Measurements from ENCODE around the gene EPM2A.

EPM2A gene

DNA sequence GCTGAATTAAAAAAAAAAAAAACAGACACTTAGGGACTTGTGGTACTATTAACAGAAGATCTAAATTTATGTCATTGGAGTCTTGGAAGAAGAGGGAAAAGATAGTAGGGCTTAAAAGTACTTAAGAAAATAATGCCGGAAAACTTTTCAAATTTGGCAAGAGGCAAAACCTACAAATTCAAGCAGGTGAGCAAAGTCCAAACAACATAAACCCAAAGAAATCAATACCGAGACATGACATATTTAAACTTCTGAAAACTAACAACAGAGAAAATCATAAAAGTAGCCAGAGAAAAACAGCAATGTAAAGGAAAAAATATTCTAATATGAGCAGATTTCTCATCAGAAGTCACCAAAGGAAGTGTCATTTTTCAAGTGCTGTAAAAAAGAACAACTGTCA lies 44.4 kb downstream of the EPM2A start:
- Histone ChIP-seq H3K9me3 (ENCODE audit: control insufficient read depth, low read length) (no peaks in the 10 kb centered on the region), H3K27ac (ENCODE audit: insufficient read depth, low read length, poor library complexity, severe bottlenecking) (no peak overlapping the region), H3K4me1 (ENCODE audit: control insufficient read depth, insufficient read depth, low read length, poor library complexity, severe bottlenecking) (no peaks in the 10 kb centered on the region), H3K36me3 (ENCODE audit: control insufficient read depth, insufficient read depth, low read length) (no peaks in the 10 kb centered on the region), H3K4me3 (ENCODE audit: insufficient read depth, low read depth, low read length, poor library complexity, severe bottlenecking) (no peak overlapping the region), H3K27me3 (replicated peaks; ENCODE audit: control insufficient read depth, insufficient read depth, low read length, poor library complexity, severe bottlenecking) (no peaks in the 10 kb centered on the region)
- DNase-seq, result no peak

DNA sequence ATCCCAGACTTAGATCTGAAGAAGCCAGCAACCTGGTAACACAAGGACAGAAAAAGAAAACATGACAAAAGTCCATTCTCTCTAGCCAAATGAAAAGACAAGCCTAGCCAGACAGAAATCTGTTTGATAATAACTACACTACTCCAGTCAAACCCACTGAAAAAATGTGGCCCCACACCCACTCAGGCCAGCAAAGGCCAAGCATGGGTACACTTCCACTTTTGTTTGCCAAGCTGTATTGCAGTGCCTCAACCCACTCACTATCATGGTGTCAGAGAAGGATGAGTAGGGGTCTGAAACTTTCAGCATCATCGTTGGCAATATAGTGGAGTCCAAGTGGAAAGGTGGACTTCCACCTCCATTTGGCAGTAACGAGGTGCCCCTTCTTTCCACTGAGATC lies 45.8 kb downstream of the EPM2A start:
- Histone ChIP-seq H3K9me3 (ENCODE audit: control insufficient read depth, low read length) (no peaks in the 10 kb centered on the region), H3K36me3 (ENCODE audit: control insufficient read depth, insufficient read depth, low read length) (no peaks in the 10 kb centered on the region), H3K4me3 (ENCODE audit: insufficient read depth, low read depth, low read length, poor library complexity, severe bottlenecking) (no peak overlapping the region), H3K27me3 (replicated peaks; ENCODE audit: control insufficient read depth, insufficient read depth, low read length, poor library complexity, severe bottlenecking) (no peaks in the 10 kb centered on the region), H3K4me1 (ENCODE audit: control insufficient read depth, insufficient read depth, low read length, poor library complexity, severe bottlenecking) (no peaks in the 10 kb centered on the region), H3K27ac (ENCODE audit: insufficient read depth, low read length, poor library complexity, severe bottlenecking) (no peak overlapping the region)
- no peak for DNase-seq

DNA sequence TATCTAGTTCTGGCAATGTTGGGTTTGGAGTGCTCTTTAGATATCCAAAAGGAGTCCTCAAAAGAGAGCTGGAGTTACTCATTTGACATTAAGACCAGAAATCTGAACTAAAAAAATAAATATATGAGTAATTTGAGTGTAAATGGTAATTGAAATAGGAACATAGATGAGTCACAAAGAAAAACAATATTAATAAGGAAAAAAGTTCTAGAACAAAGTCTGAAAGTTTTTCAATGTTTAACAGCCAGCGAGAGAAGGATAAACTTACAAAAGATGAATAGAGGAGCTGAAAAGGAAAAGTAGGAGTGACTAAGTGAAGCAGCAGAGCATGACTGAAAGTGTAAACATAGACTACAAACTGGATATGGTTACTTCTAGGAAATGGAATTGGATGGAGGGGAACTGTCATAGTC lies 46.8 kb downstream of the EPM2A start:
- H3K36me3 ChIP-seq (ENCODE audit: control insufficient read depth, insufficient read depth, low read length), result no peaks in the 10 kb centered on the region
- H3K27me3 ChIP-seq (replicated peaks; ENCODE audit: control insufficient read depth, insufficient read depth, low read length, poor library complexity, severe bottlenecking), result no peaks in the 10 kb centered on the region
- no peak for DNase-seq
- no peak overlapping the region for H3K27ac ChIP-seq (ENCODE audit: insufficient read depth, low read length, poor library complexity, severe bottlenecking)
- H3K9me3 ChIP-seq (ENCODE audit: control insufficient read depth, low read length), result no peaks in the 10 kb centered on the region
- H3K4me3 ChIP-seq (ENCODE audit: insufficient read depth, low read depth, low read length, poor library complexity, severe bottlenecking), result no peak overlapping the region
- no peaks in the 10 kb centered on the region for H3K4me1 ChIP-seq (ENCODE audit: control insufficient read depth, insufficient read depth, low read length, poor library complexity, severe bottlenecking)

DNA sequence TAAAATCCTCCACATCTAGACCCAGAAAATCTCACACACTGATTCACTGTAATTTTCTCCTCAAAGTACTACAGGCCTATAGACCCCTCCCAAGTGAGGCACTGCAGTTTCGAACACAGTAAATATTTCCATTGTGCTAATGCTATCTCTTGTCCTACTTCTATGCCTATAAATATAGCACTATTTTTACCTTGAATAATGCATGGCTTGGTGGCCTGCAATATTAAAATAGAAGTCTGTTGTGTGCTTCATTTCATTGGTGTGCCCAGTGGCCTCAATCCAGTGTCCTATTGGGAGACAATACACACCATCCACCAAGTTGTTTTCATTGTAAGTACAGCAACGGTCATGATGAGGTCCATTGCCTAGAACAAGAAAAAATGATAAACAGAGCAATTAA lies 49.4 kb downstream of the EPM2A start:
- DNase-seq, result no peak
- H3K4me3 ChIP-seq (ENCODE audit: insufficient read depth, low read depth, low read length, poor library complexity, severe bottlenecking), result no peak overlapping the region

DNA sequence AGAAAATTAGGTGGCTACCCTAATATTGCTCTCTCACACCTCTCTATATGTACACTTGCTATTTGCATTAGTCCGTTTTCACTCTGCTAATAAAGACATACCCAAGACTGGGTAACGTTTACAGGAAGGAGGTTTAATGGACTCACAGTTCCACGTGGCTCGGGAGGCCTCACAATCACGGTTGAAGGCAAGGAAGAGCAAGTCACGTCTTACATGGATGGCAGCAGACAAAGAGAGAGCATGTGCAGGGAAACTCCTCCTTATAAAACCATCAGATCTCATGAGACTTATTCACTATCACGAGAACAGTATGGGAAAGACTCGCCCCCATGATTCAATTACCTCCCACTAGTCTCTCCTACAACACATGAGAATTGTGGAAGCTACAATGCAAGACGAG lies 53.4 kb downstream of the EPM2A start:
- Histone ChIP-seq H3K27me3 (replicated peaks; ENCODE audit: control insufficient read depth, insufficient read depth, low read length, poor library complexity, severe bottlenecking) (no peaks in the 10 kb centered on the region), H3K4me1 (ENCODE audit: control insufficient read depth, insufficient read depth, low read length, poor library complexity, severe bottlenecking) (no peaks in the 10 kb centered on the region), H3K27ac (ENCODE audit: insufficient read depth, low read length, poor library complexity, severe bottlenecking) (no peak overlapping the region), H3K4me3 (ENCODE audit: insufficient read depth, low read depth, low read length, poor library complexity, severe bottlenecking) (no peak overlapping the region), H3K9me3 (ENCODE audit: control insufficient read depth, low read length) (no peaks in the 10 kb centered on the region), H3K36me3 (ENCODE audit: control insufficient read depth, insufficient read depth, low read length) (peaks cover 3% of the 10 kb centered on the region)
- no peak for DNase-seq

More for the DNA sequence above, 49.4 kb downstream of the EPM2A start:
- H3K27ac ChIP-seq (ENCODE audit: insufficient read depth, low read length, poor library complexity, severe bottlenecking), result no peak overlapping the region
- no peaks in the 10 kb centered on the region for H3K4me1 ChIP-seq (ENCODE audit: control insufficient read depth, insufficient read depth, low read length, poor library complexity, severe bottlenecking)
- no peaks in the 10 kb centered on the region for H3K27me3 ChIP-seq (replicated peaks; ENCODE audit: control insufficient read depth, insufficient read depth, low read length, poor library complexity, severe bottlenecking)
- peaks cover 3% of the 10 kb centered on the region for H3K36me3 ChIP-seq (ENCODE audit: control insufficient read depth, insufficient read depth, low read length)
- no peaks in the 10 kb centered on the region for H3K9me3 ChIP-seq (ENCODE audit: control insufficient read depth, low read length)

DNA sequence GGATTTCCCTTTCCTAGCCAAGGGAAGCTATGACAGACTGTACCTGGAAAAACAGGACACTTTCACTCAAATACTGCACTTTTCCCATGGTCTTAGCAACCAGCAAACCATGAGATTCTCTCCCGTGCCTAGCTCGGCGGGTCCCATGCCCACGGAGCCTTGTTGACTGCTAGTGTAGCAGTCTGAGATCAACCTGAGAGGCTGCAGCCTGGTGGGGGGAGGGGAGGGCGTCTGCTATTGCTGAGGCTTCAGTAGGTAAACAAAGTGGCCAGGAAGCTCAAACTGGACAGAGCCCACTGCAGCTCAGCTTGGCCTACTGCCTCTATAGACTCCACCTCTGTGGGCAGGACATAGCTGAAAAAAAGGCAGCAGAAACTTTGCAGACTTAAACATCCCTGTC lies 61.8 kb downstream of the EPM2A start:
- Histone ChIP-seq H3K4me3 (ENCODE audit: insufficient read depth, low read depth, low read length, poor library complexity, severe bottlenecking) (no peak overlapping the region), H3K36me3 (ENCODE audit: control insufficient read depth, insufficient read depth, low read length) (no peaks in the 10 kb centered on the region), H3K27ac (ENCODE audit: insufficient read depth, low read length, poor library complexity, severe bottlenecking) (no peak overlapping the region), H3K9me3 (ENCODE audit: control insufficient read depth, low read length) (no peaks in the 10 kb centered on the region), H3K4me1 (ENCODE audit: control insufficient read depth, insufficient read depth, low read length, poor library complexity, severe bottlenecking) (no peaks in the 10 kb centered on the region), H3K27me3 (replicated peaks; ENCODE audit: control insufficient read depth, insufficient read depth, low read length, poor library complexity, severe bottlenecking) (no peaks in the 10 kb centered on the region)
- DNase-seq, result no peak

DNA sequence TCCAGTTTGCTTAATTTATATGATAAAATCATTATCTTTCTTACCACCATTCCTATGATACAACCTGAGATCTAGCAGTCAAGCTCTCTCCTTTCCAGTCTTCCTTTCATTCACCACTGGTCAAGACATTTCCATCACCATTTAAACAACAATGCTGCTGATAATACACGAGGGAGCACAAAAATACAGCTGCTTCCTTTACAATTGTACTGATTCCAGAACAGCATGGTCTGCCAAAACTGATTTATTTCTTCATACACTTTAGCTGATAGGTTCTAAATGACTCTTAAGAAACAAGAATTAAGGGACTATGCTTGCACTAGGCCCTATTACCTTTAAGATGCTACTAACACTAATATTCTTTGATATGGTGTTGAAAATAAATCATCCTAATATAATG lies 65.0 kb downstream of the EPM2A start:
- DNase-seq, result no peak
- Histone ChIP-seq H3K36me3 (ENCODE audit: control insufficient read depth, insufficient read depth, low read length) (no peaks in the 10 kb centered on the region), H3K4me3 (ENCODE audit: insufficient read depth, low read depth, low read length, poor library complexity, severe bottlenecking) (no peak overlapping the region), H3K27me3 (replicated peaks; ENCODE audit: control insufficient read depth, insufficient read depth, low read length, poor library complexity, severe bottlenecking) (no peaks in the 10 kb centered on the region), H3K27ac (ENCODE audit: insufficient read depth, low read length, poor library complexity, severe bottlenecking) (no peak overlapping the region), H3K9me3 (ENCODE audit: control insufficient read depth, low read length) (no peaks in the 10 kb centered on the region), H3K4me1 (ENCODE audit: control insufficient read depth, insufficient read depth, low read length, poor library complexity, severe bottlenecking) (no peaks in the 10 kb centered on the region)

DNA sequence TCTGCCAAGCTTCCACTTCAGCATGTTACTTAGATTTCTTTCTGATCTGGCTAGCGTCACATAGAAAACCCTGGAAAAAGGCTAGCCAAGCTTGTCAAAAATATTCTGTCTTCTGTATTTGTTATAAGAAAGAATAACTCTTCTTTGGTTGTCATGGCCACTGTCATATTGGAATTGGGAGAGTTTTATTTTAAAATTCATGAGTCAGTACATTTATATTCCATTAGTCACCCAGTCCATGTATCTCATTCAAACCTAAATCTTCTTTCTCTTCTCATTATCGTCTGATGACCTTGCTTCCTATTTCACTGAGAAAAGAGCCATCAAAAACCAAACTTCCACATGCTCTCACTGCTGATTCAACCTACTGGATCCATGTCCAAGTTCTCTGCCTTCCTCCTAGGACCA lies 65.7 kb downstream of the EPM2A start:
- no peaks in the 10 kb centered on the region for H3K27me3 ChIP-seq (replicated peaks; ENCODE audit: control insufficient read depth, insufficient read depth, low read length, poor library complexity, severe bottlenecking)
- no peak for DNase-seq
- H3K4me1 ChIP-seq (ENCODE audit: control insufficient read depth, insufficient read depth, low read length, poor library complexity, severe bottlenecking), result no peaks in the 10 kb centered on the region
- H3K27ac ChIP-seq (ENCODE audit: insufficient read depth, low read length, poor library complexity, severe bottlenecking), result no peak overlapping the region
- H3K9me3 ChIP-seq (ENCODE audit: control insufficient read depth, low read length), result no peaks in the 10 kb centered on the region
- H3K4me3 ChIP-seq (ENCODE audit: insufficient read depth, low read depth, low read length, poor library complexity, severe bottlenecking), result no peak overlapping the region
- H3K36me3 ChIP-seq (ENCODE audit: control insufficient read depth, insufficient read depth, low read length), result no peaks in the 10 kb centered on the region

DNA sequence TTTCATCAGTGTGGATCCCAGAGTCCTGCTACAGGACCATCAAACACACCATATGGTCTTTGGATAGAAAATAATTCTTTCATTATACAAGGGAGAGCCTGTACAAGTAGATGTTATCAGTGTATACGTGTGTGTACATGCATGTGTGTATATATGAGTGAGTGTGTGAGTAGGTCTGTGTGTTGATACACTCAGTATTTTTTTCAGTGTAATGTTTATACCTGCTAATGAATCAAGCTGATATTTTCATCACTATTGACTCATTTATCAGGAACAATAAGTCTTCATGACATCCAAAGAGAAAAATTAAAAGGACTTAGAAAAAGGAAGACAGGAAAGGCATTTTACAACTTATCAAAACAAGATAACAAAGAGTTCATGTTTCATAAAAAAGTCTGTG lies 66.5 kb downstream of the EPM2A start:
- no peaks in the 10 kb centered on the region for H3K9me3 ChIP-seq (ENCODE audit: control insufficient read depth, low read length)
- H3K4me3 ChIP-seq (ENCODE audit: insufficient read depth, low read depth, low read length, poor library complexity, severe bottlenecking), result no peak overlapping the region
- no peaks in the 10 kb centered on the region for H3K4me1 ChIP-seq (ENCODE audit: control insufficient read depth, insufficient read depth, low read length, poor library complexity, severe bottlenecking)
- no peaks in the 10 kb centered on the region for H3K36me3 ChIP-seq (ENCODE audit: control insufficient read depth, insufficient read depth, low read length)
- no peaks in the 10 kb centered on the region for H3K27me3 ChIP-seq (replicated peaks; ENCODE audit: control insufficient read depth, insufficient read depth, low read length, poor library complexity, severe bottlenecking)
- no peak overlapping the region for H3K27ac ChIP-seq (ENCODE audit: insufficient read depth, low read length, poor library complexity, severe bottlenecking)
- no peak for DNase-seq

DNA sequence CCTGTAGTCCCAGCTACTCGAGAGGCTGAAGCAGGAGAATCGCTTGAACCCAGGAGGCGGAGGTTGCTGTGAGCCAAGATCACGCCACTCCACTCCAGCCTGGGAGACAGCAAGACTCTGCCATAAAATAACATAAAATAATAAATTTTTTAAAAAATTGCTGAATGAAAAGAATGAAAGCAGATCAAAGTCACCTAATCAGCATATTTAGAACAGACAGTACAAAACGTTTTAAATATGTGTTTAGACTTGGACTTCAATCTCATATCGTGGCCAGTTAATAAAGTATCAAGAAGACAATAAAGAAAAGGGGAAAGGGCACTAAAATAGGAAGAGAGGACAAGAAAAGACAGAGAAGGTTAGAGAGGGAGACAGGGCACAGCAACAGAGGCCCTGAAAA lies 74.6 kb downstream of the EPM2A start:
- no peak overlapping the region for H3K4me3 ChIP-seq (ENCODE audit: insufficient read depth, low read depth, low read length, poor library complexity, severe bottlenecking)
- no peak overlapping the region for H3K27ac ChIP-seq (ENCODE audit: insufficient read depth, low read length, poor library complexity, severe bottlenecking)
- no peaks in the 10 kb centered on the region for H3K27me3 ChIP-seq (replicated peaks; ENCODE audit: control insufficient read depth, insufficient read depth, low read length, poor library complexity, severe bottlenecking)
- no peaks in the 10 kb centered on the region for H3K9me3 ChIP-seq (ENCODE audit: control insufficient read depth, low read length)
- no peaks in the 10 kb centered on the region for H3K4me1 ChIP-seq (ENCODE audit: control insufficient read depth, insufficient read depth, low read length, poor library complexity, severe bottlenecking)
- no peaks in the 10 kb centered on the region for H3K36me3 ChIP-seq (ENCODE audit: control insufficient read depth, insufficient read depth, low read length)
- DNase-seq, result no peak

DNA sequence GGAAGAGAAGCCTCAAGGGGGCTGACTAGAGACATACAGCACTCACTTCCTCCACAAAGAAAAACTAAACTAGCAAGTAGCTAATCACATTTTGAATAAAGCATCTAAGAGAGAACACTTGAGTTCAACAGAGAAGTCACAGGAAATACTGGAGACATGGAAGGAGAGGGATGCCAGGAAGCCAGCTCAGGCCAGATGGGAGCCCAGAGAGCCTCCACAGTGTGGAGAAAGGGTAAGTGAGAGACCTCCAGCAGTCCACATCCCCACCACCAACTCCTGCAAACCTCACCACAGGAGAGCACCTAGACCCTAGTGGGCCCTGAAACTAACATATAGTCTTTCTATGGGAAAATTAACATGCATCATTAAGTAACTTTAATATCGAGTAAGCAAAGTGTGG lies 79.2 kb downstream of the EPM2A start:
- no peaks in the 10 kb centered on the region for H3K36me3 ChIP-seq (ENCODE audit: control insufficient read depth, insufficient read depth, low read length)
- no peaks in the 10 kb centered on the region for H3K4me1 ChIP-seq (ENCODE audit: control insufficient read depth, insufficient read depth, low read length, poor library complexity, severe bottlenecking)
- H3K27me3 ChIP-seq (replicated peaks; ENCODE audit: control insufficient read depth, insufficient read depth, low read length, poor library complexity, severe bottlenecking), result no peaks in the 10 kb centered on the region
- no peaks in the 10 kb centered on the region for H3K9me3 ChIP-seq (ENCODE audit: control insufficient read depth, low read length)
- no peak for DNase-seq
- no peak overlapping the region for H3K27ac ChIP-seq (ENCODE audit: insufficient read depth, low read length, poor library complexity, severe bottlenecking)
- no peak overlapping the region for H3K4me3 ChIP-seq (ENCODE audit: insufficient read depth, low read depth, low read length, poor library complexity, severe bottlenecking)
